Measurements from ENCODE around the gene ZNF532. TPM values are rescaled to one million over a fixed set of nuclear protein-coding genes. Genes with fewer than 3 reads are reported as not detected.

ZNF532 gene
- total RNA-seq, 2 donors from 2014 or later = 12.9 to 17.7 TPM

DNA sequence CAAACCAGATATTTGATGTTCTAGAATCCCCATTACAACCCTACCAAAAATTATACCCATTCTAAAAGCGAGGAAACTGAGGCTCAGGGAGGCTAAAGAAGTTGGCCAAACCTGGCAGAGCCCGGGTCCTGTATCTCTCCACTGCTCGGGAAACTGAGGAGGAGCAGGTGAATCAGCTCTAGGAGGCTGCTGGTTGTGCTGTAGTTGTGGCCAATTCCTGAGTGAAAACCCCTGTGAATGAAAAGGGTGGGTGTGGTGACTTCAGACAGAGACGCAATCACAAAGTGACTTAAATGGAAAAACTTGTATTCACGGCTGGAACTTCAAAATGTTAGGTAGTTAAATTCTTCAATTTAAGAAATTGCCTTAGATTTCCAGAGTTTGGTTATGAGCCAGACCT lies 169.3 kb downstream of the ZNF532 start:
- no peaks in the 10 kb centered on the region for H3K4me1 Mint-ChIP-seq
- H3K4me3 Mint-ChIP-seq = no peak overlapping the region
- ATAC-seq (no peak), DNase-seq (no peak)
- H3K27ac Mint-ChIP-seq = no peak overlapping the region
- H3K27me3 Mint-ChIP-seq = peaks cover 36% of the 10 kb centered on the region
- no peaks in the 10 kb centered on the region for H3K36me3 Mint-ChIP-seq (ENCODE audit: low read depth)
- H3K9me3 ChIP-seq (ENCODE audit: control insufficient read depth, low read length, poor library complexity, severe bottlenecking) = no peaks in the 10 kb centered on the region

DNA sequence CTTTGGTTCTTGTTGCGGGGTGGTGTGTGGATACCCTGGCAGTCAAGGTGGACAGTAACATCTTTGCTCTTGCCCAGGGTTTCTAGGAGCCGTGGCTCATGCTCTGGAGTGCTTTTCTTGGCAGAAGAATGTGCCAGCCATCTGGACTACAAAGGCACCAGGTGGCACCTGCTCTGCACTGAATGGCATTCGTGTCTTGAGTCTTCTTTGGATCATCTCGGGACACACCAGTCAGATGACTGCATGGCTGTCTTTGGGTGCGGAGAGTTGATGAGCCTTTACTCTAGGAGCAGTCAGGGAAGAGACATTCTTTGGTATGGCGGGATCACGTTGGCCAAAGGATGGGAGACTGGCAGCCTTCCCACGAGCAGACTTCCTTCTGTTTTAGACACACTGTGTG lies 170.9 kb downstream of the ZNF532 start:
- Mint-ChIP-seq H3K27ac (no peak overlapping the region), H3K36me3 (ENCODE audit: low read depth) (no peaks in the 10 kb centered on the region), H3K27me3 (peaks cover 34% of the 10 kb centered on the region), H3K4me1 (no peaks in the 10 kb centered on the region), H3K4me3 (no peak overlapping the region)
- H3K9me3 ChIP-seq (ENCODE audit: control insufficient read depth, low read length, poor library complexity, severe bottlenecking) = no peaks in the 10 kb centered on the region
- ATAC-seq (no peak), DNase-seq (no peak)

Other genes starting within 250 kb of the ZNF532 start
- gene ALPK2, start 235.8 kb upstream of the ZNF532 start, total RNA-seq = 1 to 10 TPM in 1 of 2 donors, under 1 TPM in 1; 0.65 to 2.6 TPM
- 100 to 1,000 TPM in 1 of 2 donors, 10 to 100 TPM in 1; 87.8 to 108 TPM for gene MALT1, start 193.4 kb upstream of the ZNF532 start, total RNA-seq